Peyer's patch (tissue), 4 donors: ENCODE data around the gene TSPO. TPM values are rescaled to one million over a fixed set of nuclear protein-coding genes. Genes with fewer than 3 reads are reported as not detected.

ENCODE experiments used
- DNase-seq, 3 donors: peaks; one replicate each; pipeline ENCODE4 v3.0.0-alpha.2; 2017 to 2019
- H3K27ac ChIP-seq, 4 donors: fragments of 200-600 bp; sonication (generic); one replicate each; pipeline ENCODE4 v1.5.1; 2016 to 2019
- H3K27me3 ChIP-seq, 2 donors: fragments of 200-600 bp; sonication (generic); one replicate each; pipeline ENCODE4 v1.5.1; 2019
- H3K36me3 ChIP-seq, 3 donors: fragments of 200-600 bp; sonication (generic); one replicate each; pipeline ENCODE4 v1.5.1; 2016 to 2019
- H3K4me1 ChIP-seq, 4 donors: fragments of 200-600 bp; sonication (generic); one replicate each; pipeline ENCODE4 v1.5.1; 2016 to 2019
- H3K4me3 ChIP-seq, 4 donors: fragments of 200-600 bp; sonication (generic); 1 replicate in 3 of 4; 2 replicates in 1 of 4; pipeline ENCODE4 v1.5.1; 2016 to 2019; ENCODE audit warnings: mild to moderate bottlenecking in 1 of 4
- H3K9me3 ChIP-seq, 4 donors: fragments of 200-600 bp; sonication (generic); one replicate each; pipeline ENCODE4 v1.5.1; 2016 to 2019; ENCODE audit warnings: mild to moderate bottlenecking in 1 of 4
- CTCF ChIP-seq, 6 experiments: fragments of 450-650 bp in 4 of 6; fragments of 200-600 bp in 2 of 6; sonication (generic) in 1 of 6; IDR thresholded peaks; one replicate each; pipeline ENCODE4 v1.5.1; 2017 to 2019; ENCODE audit warnings: antibody characterized with exemption in 6 of 6, mild to moderate bottlenecking in 3 of 6, moderate library complexity in 1 of 6
- POLR2A ChIP-seq, 2 donors: fragments of 450-650 bp; IDR thresholded peaks; one replicate each; pipeline ENCODE4 v1.5.1; 2017; ENCODE audit warnings: antibody characterized with exemption in 2 of 2, mild to moderate bottlenecking in 2 of 2, moderate library complexity in 2 of 2
- total RNA-seq, 4 donors: library from RNA; depleted of rRNA; stranded (reverse); fragments of >200 nt; gene quantifications; one replicate each; pipeline ENCODE4 v1.1.0, GENCODE V29; 2016

The TSPO gene
- total RNA-seq, 4 donors from 2014 or later, result 220 to 304 (median 270) TPM

DNA sequence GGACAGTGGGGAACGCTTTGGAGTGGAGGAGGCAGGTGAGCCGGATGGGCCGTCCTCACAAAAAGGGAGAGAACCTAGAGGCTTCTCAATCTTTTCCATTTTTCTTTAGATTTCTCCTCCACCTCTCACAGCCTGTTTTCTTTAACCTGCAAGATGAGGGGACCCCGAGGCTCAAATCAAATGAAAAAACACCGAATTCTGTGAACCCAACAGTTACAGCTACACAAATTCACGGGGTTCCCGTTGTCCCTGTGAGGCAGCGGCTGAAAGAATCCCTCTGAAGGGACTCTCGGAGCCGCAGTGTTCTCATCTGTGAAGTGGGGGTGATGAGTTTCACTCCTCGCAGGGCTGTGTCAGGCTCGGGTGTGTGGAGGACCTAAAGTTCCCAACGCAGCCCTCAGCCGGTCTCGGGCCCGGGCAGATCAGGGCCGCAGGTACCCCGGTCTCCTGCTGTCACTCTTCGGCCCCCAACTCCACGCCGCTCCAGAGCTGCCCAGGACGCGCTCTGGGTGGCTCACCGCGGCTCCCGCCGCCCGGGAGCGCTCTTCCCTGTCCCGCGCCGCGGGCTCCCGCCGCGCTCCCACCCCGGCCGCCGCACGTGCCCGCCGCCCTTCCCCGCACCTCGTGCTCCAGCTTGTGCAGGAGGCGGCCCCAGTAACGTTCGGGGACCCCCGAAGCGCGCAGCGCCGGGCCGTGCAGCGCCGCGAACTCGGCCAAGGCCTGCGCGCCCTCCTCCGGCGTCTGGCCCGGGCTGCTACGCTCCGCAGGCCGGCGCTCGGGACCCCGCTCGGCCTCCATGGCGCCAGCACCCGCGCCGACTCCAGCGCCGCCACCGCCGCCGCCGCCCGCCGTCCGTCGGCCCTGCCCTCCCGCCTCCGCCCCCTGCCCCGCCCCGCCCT is 35.2 kb downstream of the TSPO start, which contains the start of gene TTLL12:
TSS of gene TTLL12 (minus strand) at position 863 of the 899 bp plus-strand sequence. CDS start at position 798, 65 bp downstream.
- TF ChIP-seq POLR2A (IDR thresholded peaks at IDR 0.05) (peak in 1 of 2 donors; percentile 42), CTCF (IDR thresholded peaks at IDR 0.05) (no peak)
- DNase-seq, result peak; percentile 48 to 78 (median 65)

DNA sequence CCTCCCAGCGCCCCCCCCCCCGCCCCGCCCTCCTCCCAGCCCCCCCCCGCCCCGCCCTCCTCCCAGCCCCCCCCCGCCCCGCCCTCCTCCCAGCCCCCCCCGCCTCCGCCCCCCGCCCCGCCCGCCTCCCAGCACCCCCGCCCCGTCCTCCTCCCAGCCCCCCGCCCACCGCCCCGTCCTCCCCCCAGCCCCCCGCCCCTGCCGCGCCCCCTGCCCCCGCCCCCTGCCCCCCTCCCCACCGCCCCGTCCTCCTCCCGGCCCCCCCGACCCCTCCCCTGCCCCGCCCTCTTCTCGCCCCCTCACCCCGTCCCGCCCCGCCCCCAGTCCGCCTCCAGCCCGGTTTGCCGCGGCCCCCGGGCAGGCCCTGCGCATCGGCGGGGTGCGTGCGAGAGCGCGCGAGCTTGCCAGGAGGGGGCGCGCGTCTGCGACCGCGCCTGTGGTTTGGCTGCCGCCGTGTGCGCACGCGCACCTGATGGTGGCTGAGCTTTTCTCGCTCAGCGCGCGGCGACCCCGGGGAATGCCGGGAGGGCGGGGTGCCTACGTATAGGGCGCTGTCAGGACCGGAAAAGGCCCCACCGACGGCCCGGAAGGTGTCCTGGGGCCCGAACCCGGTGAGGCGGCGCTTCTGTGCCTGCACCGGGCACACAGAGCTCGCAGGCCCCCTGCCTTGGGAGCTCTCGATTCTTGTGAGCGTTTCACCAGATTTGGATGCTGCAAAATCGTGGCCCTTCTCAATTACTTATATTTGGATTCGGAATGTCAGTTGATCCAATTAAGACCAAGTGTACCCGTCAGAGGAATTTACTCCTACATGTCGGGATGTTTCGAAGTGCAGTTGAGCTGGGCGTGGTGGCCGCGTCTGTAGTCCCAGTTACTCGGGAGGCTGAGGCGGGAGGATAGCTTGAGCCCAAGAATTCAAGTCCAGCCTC is 36.1 kb downstream of the TSPO start:
- TF ChIP-seq POLR2A (IDR thresholded peaks at IDR 0.05) (peak; percentile 53 to 64), CTCF (IDR thresholded peaks at IDR 0.05) (peak; percentile 80 to 88 (median 86))
- Histone ChIP-seq H3K36me3 (no peaks in the 10 kb centered on the region), H3K4me3 (peak overlapping the region; percentile 55 to 97 (median 74)), H3K27me3 (no peaks in the 10 kb centered on the region), H3K4me1 (peaks cover 0 to 21% (median 4%) of the 10 kb centered on the region in 4 donors), H3K27ac (peak overlapping the region; percentile 86 to 97 (median 93)), H3K9me3 (no peaks in the 10 kb centered on the region)
- peak; percentile 95 to 99 (median 98) for DNase-seq

More for the DNA sequence above, 35.2 kb downstream of the TSPO start, which contains the start of gene TTLL12:
- Histone ChIP-seq H3K27ac (peak within 1 kb of the TSS; percentile 88 to 97 (median 93)), H3K27me3 (no peaks in the 10 kb centered on the region), H3K4me1 (peaks cover 0 to 21% (median 4%) of the 10 kb centered on the region in 4 donors), H3K36me3 (no peaks in the 10 kb centered on the region), H3K9me3 (no peaks in the 10 kb centered on the region), H3K4me3 (peak within 1 kb of the TSS; percentile 80 to 97 (median 86))

GRCh38 chr22:43188829-43189545 is 37.6 kb downstream of the TSPO start:
- DNase-seq, result no peak
- H3K36me3 ChIP-seq, result no peaks in the 10 kb centered on the region
- TF ChIP-seq POLR2A (IDR thresholded peaks at IDR 0.05) (no peak), CTCF (IDR thresholded peaks at IDR 0.05) (no peak)
- peaks cover 0 to 18% (median 4%) of the 10 kb centered on the region in 4 donors for H3K4me1 ChIP-seq
- no peak overlapping the region for H3K4me3 ChIP-seq
- H3K27ac ChIP-seq, result no peak overlapping the region
- H3K27me3 ChIP-seq, result no peaks in the 10 kb centered on the region
- no peaks in the 10 kb centered on the region for H3K9me3 ChIP-seq

GRCh38 chr22:43191831-43192230 is 40.5 kb downstream of the TSPO start:
- Histone ChIP-seq H3K27me3 (no peaks in the 10 kb centered on the region), H3K4me3 (no peak overlapping the region), H3K9me3 (no peaks in the 10 kb centered on the region), H3K36me3 (no peaks in the 10 kb centered on the region), H3K4me1 (no peaks in the 10 kb centered on the region), H3K27ac (no peak overlapping the region)
- no peak for DNase-seq
- TF ChIP-seq POLR2A (IDR thresholded peaks at IDR 0.05), result no peak
- TF ChIP-seq CTCF (IDR thresholded peaks at IDR 0.05), result no peak
